GM23338 (cell line): ENCODE measurements around the gene ZBTB20. TPM values are rescaled to one million over a fixed set of nuclear protein-coding genes. Genes with fewer than 3 reads are reported as not detected.

ENCODE experiments used
- ATAC-seq: fragments of 200-7000 bp; cut with Tn5 transposase; 3 replicates; pipeline ENCODE4 v1.9.1; 2020
- DNase-seq: peaks from one replicate; pipeline ENCODE4 v3.0.0-alpha.2; 2015; ENCODE audit warnings: low spot score
- H2AFZ ChIP-seq: fragments of 200-600 bp; sonication (generic); 2 replicates; pipeline ENCODE4 v1.8.0; 2016; ENCODE audit warnings: antibody characterized with exemption, mild to moderate bottlenecking, moderate library complexity
- H3F3A ChIP-seq: fragments of 200-600 bp; sonication (generic); replicated peaks from 2 replicates; pipeline ENCODE4 v1.8.0; 2017; ENCODE audit warnings: antibody characterized with exemption, mixed run types, low read depth
- H3K27ac ChIP-seq: fragments of 200-600 bp; sonication (generic); 2 replicates; pipeline ENCODE4 v1.6.1; 2016; ENCODE audit warnings: low read depth
- H3K27me3 ChIP-seq: fragments of 200-600 bp; sonication (generic); 2 replicates; pipeline ENCODE4 v1.8.0; 2016; ENCODE audit warnings: mild to moderate bottlenecking, mixed run types, moderate library complexity; ENCODE audit not compliant: insufficient read depth
- H3K36me3 ChIP-seq: fragments of 200-600 bp; sonication (generic); 2 replicates; pipeline ENCODE4 v1.8.0; 2016; ENCODE audit warnings: mild to moderate bottlenecking; ENCODE audit not compliant: insufficient read depth
- H3K4me1 ChIP-seq: fragments of 200-600 bp; sonication (generic); 2 replicates; pipeline ENCODE4 v1.8.0; 2016; ENCODE audit warnings: mild to moderate bottlenecking, moderate library complexity; ENCODE audit not compliant: insufficient read depth
- H3K4me2 ChIP-seq: fragments of 200-600 bp; sonication (generic); 2 replicates; pipeline ENCODE4 v1.7.1; 2017; ENCODE audit warnings: mixed run types
- H3K4me3 ChIP-seq: fragments of 200-600 bp; sonication (generic); 2 replicates; pipeline ENCODE4 v1.6.1; 2016; ENCODE audit warnings: mixed run types
- H3K79me2 ChIP-seq: fragments of 200-600 bp; sonication (generic); replicated peaks from 2 replicates; pipeline ENCODE4 v1.8.0; 2017; ENCODE audit warnings: mild to moderate bottlenecking; ENCODE audit not compliant: insufficient read depth
- H3K9me2 ChIP-seq: fragments of 200-600 bp; sonication (generic); 2 replicates; pipeline ENCODE4 v1.8.0; 2017; ENCODE audit not compliant: insufficient read depth
- H4K20me1 ChIP-seq: fragments of 200-600 bp; sonication (generic); replicated peaks from 2 replicates; pipeline ENCODE4 v1.8.0; 2017; ENCODE audit warnings: mild to moderate bottlenecking; ENCODE audit not compliant: insufficient read depth
- H3K27ac Mint-ChIP-seq: 2 replicates; pipeline ENCODE4 v1.8.0; 2020; ENCODE audit warnings: inconsistent platforms, mild to moderate bottlenecking, moderate library complexity, mixed read lengths
- H3K27me3 Mint-ChIP-seq: 3 replicates; pipeline ENCODE4 v1.8.0; 2022; ENCODE audit warnings: low read depth, mild to moderate bottlenecking, moderate library complexity, mixed read lengths, inconsistent platforms; ENCODE audit not compliant: insufficient read depth, poor library complexity
- H3K36me3 Mint-ChIP-seq: 3 replicates; pipeline ENCODE4 v1.8.0; 2021; ENCODE audit warnings: low read depth, mild to moderate bottlenecking, inconsistent platforms, moderate library complexity, mixed read lengths
- H3K4me1 Mint-ChIP-seq: 3 replicates; pipeline ENCODE4 v1.8.0; 2020; ENCODE audit warnings: mild to moderate bottlenecking, inconsistent platforms, mixed read lengths
- H3K4me3 Mint-ChIP-seq: 3 replicates; pipeline ENCODE4 v1.8.0; 2021; ENCODE audit warnings: moderate library complexity, mild to moderate bottlenecking, inconsistent platforms, mixed read lengths
- H3K9me3 Mint-ChIP-seq: 3 replicates; pipeline ENCODE4 v1.8.0; 2020; ENCODE audit warnings: moderate library complexity, mild to moderate bottlenecking, inconsistent platforms, mixed read lengths
- CREB1 ChIP-seq: fragments of 250-450 bp; sonication (Bioruptor Pico); IDR thresholded peaks from 2 replicates; pipeline ENCODE4 v1.5.0; 2020; ENCODE audit warnings: low read depth, mild to moderate bottlenecking, moderate library complexity
- EZH2 ChIP-seq: fragments of 200-600 bp; sonication (generic); IDR thresholded peaks from one replicate; pipeline ENCODE4 v1.8.0; 2017; ENCODE audit warnings: antibody characterized with exemption, mild to moderate bottlenecking, low read depth; ENCODE audit not compliant: unreplicated experiment
- EZH2phosphoT487 ChIP-seq: fragments of 200-600 bp; sonication (generic); IDR thresholded peaks from one replicate; pipeline ENCODE4 v1.8.1; 2018; ENCODE audit warnings: antibody characterized with exemption; ENCODE audit not compliant: unreplicated experiment
- JUNB ChIP-seq: IDR thresholded peaks from one replicate; pipeline ENCODE4 v1.6.1; 2016; ENCODE audit warnings: antibody characterized with exemption; ENCODE audit not compliant: unreplicated experiment
- NANOG ChIP-seq: IDR thresholded peaks from 2 replicates; pipeline ENCODE4 v1.6.1; 2016; ENCODE audit warnings: antibody characterized with exemption, borderline replicate concordance
- POLR2AphosphoS5 ChIP-seq: IDR thresholded peaks from 2 replicates; pipeline ENCODE4 v1.6.1; 2016; ENCODE audit warnings: antibody characterized with exemption, low read depth
- STAT1 ChIP-seq: IDR thresholded peaks from one replicate; pipeline ENCODE4 v1.6.1; 2016; ENCODE audit warnings: antibody characterized with exemption; ENCODE audit not compliant: unreplicated experiment
- ZNF114 ChIP-seq: fragments of 250-450 bp; sonication (Bioruptor Pico); IDR thresholded peaks from 2 replicates; pipeline ENCODE4 v1.5.0; 2020; ENCODE audit warnings: mild to moderate bottlenecking, moderate library complexity
- ZNF331 ChIP-seq: fragments of 250-450 bp; sonication (Bioruptor Pico); IDR thresholded peaks from 2 replicates; pipeline ENCODE4 v1.5.0; 2020; ENCODE audit warnings: low read depth, mild to moderate bottlenecking, moderate library complexity
- polyA plus RNA-seq: library from polyadenylated mRNA; unstranded; fragments of >200 nt; fragmentation: Nextera tagmentation; extraction: Ambion mirVana; gene quantifications from 2 replicates; pipeline ENCODE4 v1.2.1, GENCODE V29; 2016
- total RNA-seq: library from RNA; depleted of rRNA; stranded (reverse); fragments of >200 nt; shearing (Covaris generic); gene quantifications from 2 replicates; pipeline ENCODE4 v1.2.3, GENCODE V29; 2014
- TF ChIP-seq, protein P1 (sequence below), 2 experiments: fragments of 200-600 bp in 1 of 2; sonication (generic) in 1 of 2; conservative IDR thresholded peaks; 2 replicates each; pipeline versions ENCODE4 v1.5.1 to v1.6.1; 2016 to 2017; ENCODE audit warnings: antibody characterized with exemption in 2 of 2, low read depth in 2 of 2, mild to moderate bottlenecking in 2 of 2, moderate library complexity in 1 of 2
- TF ChIP-seq, protein P2 (sequence below): IDR thresholded peaks from 2 replicates; pipeline ENCODE4 v1.6.1; 2016; ENCODE audit warnings: antibody characterized with exemption
- TF ChIP-seq, protein P3 (sequence below): IDR thresholded peaks from one replicate; pipeline ENCODE4 v1.6.1; 2018; ENCODE audit warnings: antibody characterized with exemption; ENCODE audit not compliant: unreplicated experiment

ZBTB20 gene
- total and polyA plus RNA-seq, 2 experiments from 2014 or later: 2.0 to 3.3 TPM

DNA sequence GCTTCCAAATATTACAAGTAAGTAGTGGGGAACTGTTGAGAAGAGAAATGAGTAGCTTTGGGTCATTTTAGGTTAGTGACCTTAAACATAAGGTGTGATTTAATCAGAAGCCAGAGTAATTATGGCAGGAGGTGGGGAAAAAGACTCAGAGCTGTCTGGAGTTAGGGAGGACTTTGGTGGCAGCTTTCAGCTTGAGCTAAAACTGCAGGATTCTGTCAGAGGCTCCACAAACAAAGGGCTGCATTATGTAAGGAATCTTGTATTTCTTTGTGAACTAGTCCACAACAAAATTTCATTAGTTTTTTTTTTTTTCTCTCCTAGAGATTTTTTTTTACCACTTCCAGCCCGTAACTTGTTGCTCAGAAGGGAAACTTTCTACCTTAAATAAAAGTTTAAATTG is 507.9 kb downstream of the ZBTB20 start (continued):
- TF ChIP-seq EZH2: no peak
- no peak for TF ChIP-seq NANOG
- TF ChIP-seq, protein P1, sequence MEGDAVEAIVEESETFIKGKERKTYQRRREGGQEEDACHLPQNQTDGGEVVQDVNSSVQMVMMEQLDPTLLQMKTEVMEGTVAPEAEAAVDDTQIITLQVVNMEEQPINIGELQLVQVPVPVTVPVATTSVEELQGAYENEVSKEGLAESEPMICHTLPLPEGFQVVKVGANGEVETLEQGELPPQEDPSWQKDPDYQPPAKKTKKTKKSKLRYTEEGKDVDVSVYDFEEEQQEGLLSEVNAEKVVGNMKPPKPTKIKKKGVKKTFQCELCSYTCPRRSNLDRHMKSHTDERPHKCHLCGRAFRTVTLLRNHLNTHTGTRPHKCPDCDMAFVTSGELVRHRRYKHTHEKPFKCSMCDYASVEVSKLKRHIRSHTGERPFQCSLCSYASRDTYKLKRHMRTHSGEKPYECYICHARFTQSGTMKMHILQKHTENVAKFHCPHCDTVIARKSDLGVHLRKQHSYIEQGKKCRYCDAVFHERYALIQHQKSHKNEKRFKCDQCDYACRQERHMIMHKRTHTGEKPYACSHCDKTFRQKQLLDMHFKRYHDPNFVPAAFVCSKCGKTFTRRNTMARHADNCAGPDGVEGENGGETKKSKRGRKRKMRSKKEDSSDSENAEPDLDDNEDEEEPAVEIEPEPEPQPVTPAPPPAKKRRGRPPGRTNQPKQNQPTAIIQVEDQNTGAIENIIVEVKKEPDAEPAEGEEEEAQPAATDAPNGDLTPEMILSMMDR (conservative IDR thresholded peaks at IDR 0.05; ENCODE audit: low read depth in 2 of 2): no peak

DNA sequence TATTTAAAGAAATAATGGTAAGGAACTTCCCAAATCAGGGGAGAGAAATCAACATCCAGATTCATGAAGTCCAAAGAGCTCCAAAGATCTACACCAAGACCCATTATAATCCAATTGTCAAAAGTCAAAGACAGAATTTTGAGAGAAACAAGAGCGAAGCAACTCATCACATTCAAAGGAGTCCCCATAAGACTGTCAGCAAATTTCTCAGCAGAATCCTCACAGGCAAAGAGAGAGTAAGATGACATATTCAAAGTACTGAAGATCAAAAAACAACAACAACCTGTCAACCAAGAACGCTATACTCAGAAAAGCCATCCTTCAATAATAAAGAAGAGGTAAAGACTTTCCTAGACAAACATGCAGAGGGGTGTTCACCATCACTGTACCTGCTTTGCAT is 511.2 kb downstream of the ZBTB20 start:
- H3K79me2 ChIP-seq: no peaks in the 10 kb centered on the region
- Mint-ChIP-seq H3K27ac (no peak overlapping the region), H3K4me1 (peaks cover 6% of the 10 kb centered on the region; the same call in 2 of the 3 replicates), H3K36me3 (peaks cover 7% of the 10 kb centered on the region; the same call in 1 of the 3 replicates), H3K9me3 (peaks cover 4% of the 10 kb centered on the region; the same call in 2 of the 3 replicates), H3K27me3 (peaks cover 2% of the 10 kb centered on the region), H3K4me3 (no peak overlapping the region)
- H4K20me1 ChIP-seq: no peaks in the 10 kb centered on the region
- no peaks in the 10 kb centered on the region for H3K4me1 ChIP-seq
- no peaks in the 10 kb centered on the region for H3K36me3 ChIP-seq
- DNase-seq (no peak), ATAC-seq (no peak)
- H3K4me3 ChIP-seq: no peak overlapping the region
- H2AFZ ChIP-seq: no peak overlapping the region
- no peak overlapping the region for H3K27ac ChIP-seq
- TF ChIP-seq STAT1 (no peak), NANOG (no peak), ZNF331 (no peak), CREB1 (CRISPR knock-in tag) (no peak)
- TF ChIP-seq, protein P2, sequence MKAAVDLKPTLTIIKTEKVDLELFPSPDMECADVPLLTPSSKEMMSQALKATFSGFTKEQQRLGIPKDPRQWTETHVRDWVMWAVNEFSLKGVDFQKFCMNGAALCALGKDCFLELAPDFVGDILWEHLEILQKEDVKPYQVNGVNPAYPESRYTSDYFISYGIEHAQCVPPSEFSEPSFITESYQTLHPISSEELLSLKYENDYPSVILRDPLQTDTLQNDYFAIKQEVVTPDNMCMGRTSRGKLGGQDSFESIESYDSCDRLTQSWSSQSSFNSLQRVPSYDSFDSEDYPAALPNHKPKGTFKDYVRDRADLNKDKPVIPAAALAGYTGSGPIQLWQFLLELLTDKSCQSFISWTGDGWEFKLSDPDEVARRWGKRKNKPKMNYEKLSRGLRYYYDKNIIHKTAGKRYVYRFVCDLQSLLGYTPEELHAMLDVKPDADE: no peak
- H3K27me3 ChIP-seq: no peaks in the 10 kb centered on the region
- H3K4me2 ChIP-seq: no peak overlapping the region
- H3F3A ChIP-seq: no peaks in the 10 kb centered on the region
- no peaks in the 10 kb centered on the region for H3K9me2 ChIP-seq

DNA sequence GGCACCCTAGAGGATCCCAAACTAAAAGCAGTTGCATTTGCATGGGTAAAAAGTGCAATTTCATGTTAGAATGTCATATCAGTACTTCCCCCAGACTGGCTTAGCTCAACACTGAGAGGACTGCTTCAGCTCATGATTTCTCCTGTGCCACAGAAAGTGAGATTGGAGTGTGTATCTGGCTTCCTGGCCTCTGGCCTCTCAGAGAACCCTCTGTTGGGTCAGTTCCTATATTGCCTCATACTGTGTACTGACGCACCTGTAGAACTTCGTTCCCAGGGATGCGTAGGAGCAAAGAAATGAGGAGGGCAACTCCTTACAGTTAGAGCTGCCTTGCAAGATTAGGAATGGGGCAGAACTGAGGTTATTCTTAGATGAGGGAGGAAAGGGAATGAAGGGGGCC is 512.5 kb downstream of the ZBTB20 start:
- ATAC-seq (no peak), DNase-seq (no peak)
- no peak overlapping the region for H3K4me2 ChIP-seq
- no peaks in the 10 kb centered on the region for H3F3A ChIP-seq
- no peak overlapping the region for H2AFZ ChIP-seq
- H3K4me3 ChIP-seq: no peak overlapping the region
- H3K36me3 ChIP-seq: no peaks in the 10 kb centered on the region
- H3K79me2 ChIP-seq: no peaks in the 10 kb centered on the region
- Mint-ChIP-seq H3K27me3 (peaks cover 2% of the 10 kb centered on the region), H3K27ac (no peak overlapping the region), H3K4me3 (no peak overlapping the region), H3K4me1 (peaks cover 2% of the 10 kb centered on the region; the same call in 1 of the 3 replicates), H3K36me3 (peaks cover 7% of the 10 kb centered on the region; the same call in 1 of the 3 replicates), H3K9me3 (peaks cover 4% of the 10 kb centered on the region; the same call in 2 of the 3 replicates)
- H4K20me1 ChIP-seq: no peaks in the 10 kb centered on the region
- H3K27ac ChIP-seq: no peak overlapping the region
- no peaks in the 10 kb centered on the region for H3K4me1 ChIP-seq
- no peaks in the 10 kb centered on the region for H3K27me3 ChIP-seq
- H3K9me2 ChIP-seq: no peaks in the 10 kb centered on the region
- TF ChIP-seq JUNB (no peak), POLR2AphosphoS5 (no peak), ZNF114 (CRISPR knock-in tag) (no peak), CREB1 (CRISPR knock-in tag) (no peak), EZH2phosphoT487 (no peak), EZH2 (no peak)
- TF ChIP-seq, protein P1 (conservative IDR thresholded peaks at IDR 0.05; ENCODE audit: low read depth in 2 of 2): no peak
- TF ChIP-seq, protein P2: no peak
- TF ChIP-seq, protein P3, sequence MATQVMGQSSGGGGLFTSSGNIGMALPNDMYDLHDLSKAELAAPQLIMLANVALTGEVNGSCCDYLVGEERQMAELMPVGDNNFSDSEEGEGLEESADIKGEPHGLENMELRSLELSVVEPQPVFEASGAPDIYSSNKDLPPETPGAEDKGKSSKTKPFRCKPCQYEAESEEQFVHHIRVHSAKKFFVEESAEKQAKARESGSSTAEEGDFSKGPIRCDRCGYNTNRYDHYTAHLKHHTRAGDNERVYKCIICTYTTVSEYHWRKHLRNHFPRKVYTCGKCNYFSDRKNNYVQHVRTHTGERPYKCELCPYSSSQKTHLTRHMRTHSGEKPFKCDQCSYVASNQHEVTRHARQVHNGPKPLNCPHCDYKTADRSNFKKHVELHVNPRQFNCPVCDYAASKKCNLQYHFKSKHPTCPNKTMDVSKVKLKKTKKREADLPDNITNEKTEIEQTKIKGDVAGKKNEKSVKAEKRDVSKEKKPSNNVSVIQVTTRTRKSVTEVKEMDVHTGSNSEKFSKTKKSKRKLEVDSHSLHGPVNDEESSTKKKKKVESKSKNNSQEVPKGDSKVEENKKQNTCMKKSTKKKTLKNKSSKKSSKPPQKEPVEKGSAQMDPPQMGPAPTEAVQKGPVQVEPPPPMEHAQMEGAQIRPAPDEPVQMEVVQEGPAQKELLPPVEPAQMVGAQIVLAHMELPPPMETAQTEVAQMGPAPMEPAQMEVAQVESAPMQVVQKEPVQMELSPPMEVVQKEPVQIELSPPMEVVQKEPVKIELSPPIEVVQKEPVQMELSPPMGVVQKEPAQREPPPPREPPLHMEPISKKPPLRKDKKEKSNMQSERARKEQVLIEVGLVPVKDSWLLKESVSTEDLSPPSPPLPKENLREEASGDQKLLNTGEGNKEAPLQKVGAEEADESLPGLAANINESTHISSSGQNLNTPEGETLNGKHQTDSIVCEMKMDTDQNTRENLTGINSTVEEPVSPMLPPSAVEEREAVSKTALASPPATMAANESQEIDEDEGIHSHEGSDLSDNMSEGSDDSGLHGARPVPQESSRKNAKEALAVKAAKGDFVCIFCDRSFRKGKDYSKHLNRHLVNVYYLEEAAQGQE: no peak
